BJ (cell line): Measurements from ENCODE around the gene ZNF784. TPM values are rescaled to one million over a fixed set of nuclear protein-coding genes. Genes with fewer than 3 reads are reported as not detected.
A peak's percentile ranks its signal among the peaks of the same experiment; 100 is the strongest.

ENCODE experiments used
- CTCF ChIA-PET: fragments of 350-600 bp; formaldehyde crosslinking; extraction: SDS; loops from one replicate; lab custom pipeline; 2021; ENCODE audit warnings: antibody characterized with exemption, inconsistent platforms; lab: Yijun Ruan, JAX
- POLR2A ChIA-PET: fragments of 300-600 bp; sonication (Branson Sonifier 250); formaldehyde crosslinking; extraction: SDS; loops from one replicate; lab custom pipeline; 2021; ENCODE audit warnings: antibody characterized with exemption; lab: Charles Lee
- DNase-seq: peaks from one replicate; pipeline ENCODE4 v3.0.0-alpha.2; 2011; ENCODE audit warnings: low read depth
- H3K27me3 ChIP-seq: 2 replicates; pipeline ENCODE4 v1.6.0; 2011; ENCODE audit warnings: low read length; ENCODE audit not compliant: control insufficient read depth, insufficient read depth
- H3K36me3 ChIP-seq: 2 replicates; pipeline ENCODE4 v1.5.1; 2011; ENCODE audit warnings: low read length; ENCODE audit not compliant: control insufficient read depth, insufficient read depth
- H3K4me3 ChIP-seq: 2 replicates; pipeline ENCODE4 v1.5.1; 2011; ENCODE audit warnings: low read depth, mild to moderate bottlenecking, control low read depth, low read length
- CTCF ChIP-seq: IDR thresholded peaks from 2 replicates; pipeline ENCODE4 v1.5.1; 2011; ENCODE audit warnings: low read depth, mild to moderate bottlenecking, control low read depth, inconsistent platforms, low read length, moderate library complexity; ENCODE audit not compliant: insufficient read depth
- polyA plus RNA-seq: library from polyadenylated mRNA; depleted of rRNA; stranded (reverse); fragments of >200 nt; gene quantifications from 2 replicates; pipeline ENCODE4 v1.2.3, GENCODE V29; 2011

Gene ZNF784
- polyA plus RNA-seq, 1 experiment, result 4.5 TPM

- CTCF ChIA-PET, result interaction anchor here (0.7 to 2.2 kb wide), 4 partner anchors 11 to 169 kb away, joined by 3 to 10 read pairs (median 5); partner anchors contain the start of gene ZNF784
- H3K4me3 ChIP-seq, result peak overlapping the region; percentile 99
- H3K36me3 ChIP-seq, result no peaks in the 10 kb centered on the region; the same call in 1 of the 2 replicates
- no peak for TF ChIP-seq CTCF
- POLR2A ChIA-PET, result no interaction called here
- no peaks in the 10 kb centered on the region for H3K27me3 ChIP-seq
- no peak for DNase-seq
Observed at GRCh38 chr19:55635334-55635717, 11.0 kb upstream of the ZNF784 start.

GRCh38 chr19:55633861-55634260 is 9.5 kb upstream of the ZNF784 start:
- no peak for DNase-seq
- no peaks in the 10 kb centered on the region; the same call in 1 of the 2 replicates for H3K36me3 ChIP-seq
- no peak for TF ChIP-seq CTCF
- CTCF ChIA-PET, result interaction anchor here (0.7 to 5.6 kb wide), 10 partner anchors 9 to 508 kb away, joined by 3 to 58 read pairs (median 10); partner anchors contain the start of genes FIZ1, ZNF524, ZNF581 and ZNF784
- H3K4me3 ChIP-seq, result no peak overlapping the region
- POLR2A ChIA-PET, result interaction anchor here (0.6 kb wide), 1 partner anchor 50 kb away, joined by 4 read pairs; no protein-coding TSS in a partner anchor
- H3K27me3 ChIP-seq, result no peaks in the 10 kb centered on the region

GRCh38 chr19:55632463-55632834 is 8.1 kb upstream of the ZNF784 start:
- Histone ChIP-seq H3K27me3 (no peaks in the 10 kb centered on the region), H3K36me3 (no peaks in the 10 kb centered on the region), H3K4me3 (no peak overlapping the region)
- peak; percentile 83 for TF ChIP-seq CTCF
- DNase-seq, result no peak
- CTCF ChIA-PET, result interaction anchor here (0.6 to 5.6 kb wide), 35 partner anchors 8 to 701 kb away, joined by 3 to 58 read pairs (median 4); partner anchors contain the start of genes CCDC106, FIZ1, ZNF524 and ZNF581
- POLR2A ChIA-PET, result no interaction called here

GRCh38 chr19:55626350-55626749 is 2.0 kb upstream of the ZNF784 start:
- no peak for TF ChIP-seq CTCF
- no peak for DNase-seq
- Histone ChIP-seq H3K27me3 (no peaks in the 10 kb centered on the region), H3K36me3 (peaks cover 3% of the 10 kb centered on the region), H3K4me3 (no peak overlapping the region)
- ChIA-PET CTCF (interaction anchor here (0.6 to 5.7 kb wide), 5 partner anchors 14 to 109 kb away, joined by 3 to 30 read pairs (median 4); partner anchors contain the start of genes ZNF580 and ZNF865), POLR2A (no interaction called here)

GRCh38 chr19:55625004-55625326 is 599 bp upstream of the ZNF784 start:
- TF ChIP-seq CTCF, result no peak
- Histone ChIP-seq H3K4me3 (peak overlapping the region; percentile 82), H3K36me3 (peaks cover 6% of the 10 kb centered on the region), H3K27me3 (no peaks in the 10 kb centered on the region)
- ChIA-PET CTCF (interaction anchor here (0.7 to 5.7 kb wide), 9 partner anchors 8 to 464 kb away, joined by 3 to 30 read pairs (median 4); partner anchors contain the start of gene ZNF865), POLR2A (interaction anchor here (0.7 kb wide), 1 partner anchor 115 kb away, joined by 13 read pairs; no protein-coding TSS in a partner anchor)
- DNase-seq, result no peak
